Skeletal muscle tissue (tissue), 4 donors: ENCODE results near the gene IL7R. TPM values are rescaled to one million over a fixed set of nuclear protein-coding genes. Genes with fewer than 3 reads are reported as not detected.
"Not testable (repeated sequence)": the region's sequence is repeated elsewhere in the genome, so short reads cannot be mapped to it uniquely, and the experiment has no call there.

ENCODE experiments used
- H3K27ac ChIP-seq: one replicate; pipeline ENCODE4 v1.7.0; 2013; ENCODE audit warnings: mild to moderate bottlenecking, low read depth, low read length, inconsistent platforms
- H3K27me3 ChIP-seq, 3 donors: one replicate each; pipeline ENCODE4 v1.7.0; 2013; ENCODE audit warnings: low read length in 3 of 3; ENCODE audit not compliant: control insufficient read depth in 3 of 3, insufficient read depth in 3 of 3
- H3K36me3 ChIP-seq, 3 donors: one replicate each; pipeline ENCODE4 v1.7.0; 2013; ENCODE audit warnings: low read length in 3 of 3; ENCODE audit not compliant: control insufficient read depth in 3 of 3, insufficient read depth in 3 of 3
- H3K4me1 ChIP-seq, 3 donors: one replicate each; pipeline ENCODE4 v1.7.0; 2013; ENCODE audit warnings: low read length in 3 of 3, mild to moderate bottlenecking in 3 of 3; ENCODE audit not compliant: control insufficient read depth in 3 of 3, insufficient read depth in 3 of 3
- H3K4me3 ChIP-seq, 3 donors: one replicate each; pipeline ENCODE4 v1.7.0; 2013; ENCODE audit warnings: low read length in 3 of 3
- H3K9ac ChIP-seq, 3 donors: one replicate each; pipeline ENCODE4 v1.7.0; 2013; ENCODE audit warnings: low read length in 3 of 3, mild to moderate bottlenecking in 3 of 3, moderate library complexity in 2 of 3, low read depth in 1 of 3
- H3K9me3 ChIP-seq, 3 donors: one replicate each; pipeline ENCODE4 v1.7.0; 2013; ENCODE audit warnings: low read length in 3 of 3; ENCODE audit not compliant: control insufficient read depth in 3 of 3
- total RNA-seq: library from RNA; depleted of rRNA; stranded (reverse); fragments of >200 nt; gene quantifications from one replicate; pipeline ENCODE4 v1.2.3, GENCODE V29; 2014
- donor health status: Osteomylitis.

Gene IL7R
- total RNA-seq, 1 donor from 2014 or later, result 0.52 TPM

DNA sequence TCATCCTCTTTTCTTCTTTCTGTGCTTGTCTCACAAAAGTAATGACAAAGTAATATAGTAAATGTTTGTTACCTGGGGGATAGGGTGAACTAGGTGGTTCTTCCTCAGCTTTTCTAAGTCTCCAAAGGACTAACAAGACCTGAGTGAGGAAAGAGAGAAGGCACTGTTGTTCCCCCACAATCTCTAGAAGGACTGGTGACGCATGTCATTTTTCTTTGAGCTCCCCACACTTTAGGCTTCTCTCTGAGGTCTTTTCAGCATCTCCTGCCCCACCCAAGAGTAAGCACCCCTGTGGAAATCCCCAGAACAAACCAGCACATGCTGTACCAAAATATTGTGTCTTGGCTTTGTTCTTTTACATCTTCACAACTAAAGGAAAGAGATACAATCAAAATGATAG lies 2.4 kb upstream of the IL7R start:
- Histone ChIP-seq H3K27me3 (no peaks in the 10 kb centered on the region), H3K27ac (no peak overlapping the region), H3K9ac (no peak overlapping the region), H3K4me1 (peaks cover 0 to 4% (median 4%) of the 10 kb centered on the region in 3 donors), H3K9me3 (no peaks in the 10 kb centered on the region), H3K4me3 (no peak overlapping the region), H3K36me3 (no peaks in the 10 kb centered on the region)

DNA sequence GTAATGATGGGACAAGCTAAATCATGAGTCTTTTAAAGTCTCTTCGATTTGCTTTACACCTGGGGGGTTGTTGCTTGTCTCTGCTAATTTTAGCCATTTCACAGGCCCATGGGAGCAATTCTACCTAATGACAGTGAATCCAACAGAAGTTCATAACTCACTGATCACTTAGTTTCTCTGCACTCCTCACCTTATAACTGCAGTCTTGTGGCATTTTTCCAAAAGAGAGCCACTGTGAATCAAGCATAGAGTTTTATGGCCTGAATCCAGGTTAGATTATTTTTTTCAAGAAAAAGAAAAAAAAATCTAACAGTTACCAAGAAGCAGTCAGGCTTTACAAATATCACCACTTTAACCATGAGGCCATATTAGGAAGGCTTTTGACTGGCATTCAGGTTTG lies 1.5 kb upstream of the IL7R start:
- no peak overlapping the region for H3K9ac ChIP-seq
- no peaks in the 10 kb centered on the region for H3K9me3 ChIP-seq
- no peaks in the 10 kb centered on the region for H3K27me3 ChIP-seq
- no peak overlapping the region for H3K4me3 ChIP-seq
- H3K36me3 ChIP-seq, result no peaks in the 10 kb centered on the region
- H3K4me1 ChIP-seq, result peaks cover 0 to 4% (median 4%) of the 10 kb centered on the region in 3 donors
- no peak overlapping the region for H3K27ac ChIP-seq

DNA sequence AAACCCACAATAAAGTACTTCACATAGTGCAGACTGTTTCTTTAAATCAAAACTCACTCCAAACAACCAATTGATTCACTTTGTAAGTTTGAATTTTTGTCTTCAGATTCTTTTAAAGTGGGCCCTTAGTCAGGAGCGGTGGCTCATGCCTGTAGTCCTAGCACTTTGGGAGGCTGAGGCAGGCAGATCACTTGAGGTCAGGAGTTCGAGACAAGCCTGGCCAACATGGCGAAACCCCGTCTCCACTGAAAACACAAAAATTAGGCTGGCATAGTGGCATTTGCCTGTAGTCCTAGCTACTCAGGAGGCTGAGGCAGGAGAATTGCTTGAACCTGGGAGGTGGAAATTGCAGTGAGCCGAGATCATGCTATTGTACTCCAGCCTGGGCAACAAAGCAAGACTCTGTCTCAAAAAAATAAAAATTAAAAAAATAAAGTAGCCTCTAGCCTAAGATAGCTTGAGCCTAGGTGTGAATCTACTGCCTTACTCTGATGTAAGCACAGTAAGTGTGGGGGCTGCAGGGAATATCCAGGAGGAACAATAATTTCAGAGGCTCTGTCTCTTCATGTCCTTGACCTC lies 416 bp upstream of the IL7R start:
- H3K27ac ChIP-seq, H3K9ac ChIP-seq, H3K4me3 ChIP-seq, H3K9me3 ChIP-seq, H3K36me3 ChIP-seq, H3K4me1 ChIP-seq, H3K27me3 ChIP-seq: not testable (repeated sequence)

DNA sequence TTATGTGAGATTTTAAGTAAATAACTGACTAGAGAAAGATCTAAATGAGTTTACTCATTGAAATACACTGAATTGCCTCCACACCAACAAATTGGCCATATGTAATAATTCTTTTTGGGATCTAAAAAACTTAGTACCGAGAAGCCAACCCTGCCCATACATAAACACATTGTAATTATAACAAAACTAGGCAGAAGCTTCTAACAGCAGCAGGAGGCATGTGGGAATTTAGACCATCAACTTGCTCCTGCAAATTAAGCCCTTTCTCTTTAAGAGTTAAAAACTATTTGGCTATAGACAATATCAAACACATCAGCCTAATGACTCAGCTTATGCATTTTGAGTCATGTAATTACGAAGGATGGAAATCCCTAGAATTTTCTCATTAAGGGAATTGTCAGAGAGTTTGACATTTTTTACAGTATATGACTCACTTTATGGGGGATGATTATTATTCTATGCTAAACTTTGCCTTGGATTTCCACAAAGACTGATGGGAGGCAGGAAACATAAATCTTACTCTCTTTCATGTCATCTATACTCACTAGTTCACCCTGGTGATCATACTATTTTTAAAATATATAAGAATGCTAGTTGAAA lies 1.0 kb downstream of the IL7R start:
- Histone ChIP-seq H3K9me3 (no peaks in the 10 kb centered on the region), H3K4me3 (no peak overlapping the region), H3K4me1 (no peaks in the 10 kb centered on the region), H3K27me3 (no peaks in the 10 kb centered on the region), H3K36me3 (no peaks in the 10 kb centered on the region), H3K9ac (no peak overlapping the region), H3K27ac (no peak overlapping the region)

DNA sequence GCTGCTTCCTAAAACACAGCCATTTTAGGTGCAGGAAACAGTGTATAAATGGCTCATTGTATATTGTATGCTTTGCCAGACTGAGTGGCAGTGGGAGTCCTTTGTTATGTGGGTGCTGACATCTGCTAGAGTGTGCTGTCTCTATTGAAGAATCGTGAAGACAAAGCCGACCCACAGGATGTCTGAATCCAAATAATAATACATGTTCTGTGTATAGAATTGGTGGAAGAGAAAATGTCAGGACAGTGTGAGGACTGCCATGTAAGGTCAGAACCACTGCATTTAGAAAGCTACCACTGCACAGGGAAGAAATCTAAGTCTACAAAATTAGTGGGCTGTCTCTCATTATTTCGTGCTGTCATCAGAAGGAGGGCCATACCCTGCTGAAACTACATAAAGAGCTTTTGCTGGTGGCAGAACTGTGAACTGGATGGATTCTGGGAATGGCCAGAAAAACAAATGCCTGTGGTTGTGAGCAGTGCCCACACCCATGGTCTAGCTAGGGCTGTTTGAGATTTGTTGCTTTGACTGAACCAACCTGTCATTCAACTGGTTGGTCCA lies 2.5 kb downstream of the IL7R start:
- Histone ChIP-seq H3K9ac (no peak overlapping the region), H3K9me3 (no peaks in the 10 kb centered on the region), H3K27ac (no peak overlapping the region), H3K4me3 (no peak overlapping the region), H3K27me3 (no peaks in the 10 kb centered on the region), H3K36me3 (no peaks in the 10 kb centered on the region), H3K4me1 (no peaks in the 10 kb centered on the region)

DNA sequence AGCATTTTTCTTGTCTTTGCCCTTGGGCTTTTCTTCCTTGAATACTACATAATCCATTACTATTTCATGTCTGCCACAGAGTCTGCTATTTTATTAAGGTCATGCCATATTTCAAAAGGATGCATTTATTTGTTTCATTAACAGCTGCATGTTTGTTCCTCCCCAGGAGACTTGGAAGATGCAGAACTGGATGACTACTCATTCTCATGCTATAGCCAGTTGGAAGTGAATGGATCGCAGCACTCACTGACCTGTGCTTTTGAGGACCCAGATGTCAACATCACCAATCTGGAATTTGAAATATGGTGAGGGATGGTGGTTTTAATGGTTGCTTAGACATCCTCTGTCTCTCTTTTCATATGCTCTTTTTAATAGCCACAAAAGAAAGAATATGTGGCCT lies 4.0 kb downstream of the IL7R start:
- Histone ChIP-seq H3K27me3 (no peaks in the 10 kb centered on the region), H3K27ac (no peak overlapping the region), H3K4me3 (no peak overlapping the region), H3K9me3 (no peaks in the 10 kb centered on the region), H3K36me3 (no peaks in the 10 kb centered on the region), H3K9ac (no peak overlapping the region), H3K4me1 (no peaks in the 10 kb centered on the region)

DNA sequence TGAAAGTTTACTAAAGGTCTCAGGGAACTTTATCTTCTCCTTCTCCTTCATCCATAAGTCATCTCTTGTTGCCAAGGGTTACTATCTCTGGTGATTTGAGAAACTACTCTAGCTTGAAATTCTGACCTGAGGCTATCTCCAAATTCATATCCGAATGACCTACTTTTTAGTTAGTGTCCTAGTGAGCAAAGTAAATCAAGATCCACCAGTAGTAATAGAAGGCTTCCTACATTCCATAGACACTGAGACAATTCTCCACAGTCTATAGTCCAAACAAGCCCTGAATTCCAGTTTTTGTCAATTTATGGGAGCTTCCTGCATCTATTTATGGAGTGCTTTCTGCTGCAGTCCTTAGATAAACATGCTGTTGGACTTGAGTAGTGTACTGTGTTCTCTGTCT lies 5.0 kb downstream of the IL7R start:
- H3K9ac ChIP-seq, result no peak overlapping the region
- H3K4me3 ChIP-seq, result no peak overlapping the region
- H3K27ac ChIP-seq, result no peak overlapping the region
- no peaks in the 10 kb centered on the region for H3K4me1 ChIP-seq
- no peaks in the 10 kb centered on the region for H3K9me3 ChIP-seq
- H3K36me3 ChIP-seq, result no peaks in the 10 kb centered on the region
- no peaks in the 10 kb centered on the region for H3K27me3 ChIP-seq

DNA sequence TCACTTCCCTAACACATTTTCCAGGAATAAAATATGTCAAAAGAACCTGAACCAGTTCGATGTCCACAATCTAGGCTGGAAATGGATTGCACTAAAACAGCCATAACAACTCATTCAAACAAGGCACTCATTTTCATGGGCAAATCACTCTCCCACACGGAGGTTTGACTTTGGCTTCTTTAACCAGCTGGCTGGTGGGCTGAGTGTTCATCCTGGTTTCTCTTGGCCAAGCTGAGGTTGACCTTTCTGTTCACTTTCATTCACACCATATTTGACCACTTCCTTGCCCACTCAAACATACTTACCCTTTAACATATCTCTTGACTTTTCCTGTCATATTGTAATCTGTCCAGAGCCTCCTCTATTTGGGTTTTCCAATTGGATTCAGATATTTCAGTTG lies 5.4 kb downstream of the IL7R start:
- Histone ChIP-seq H3K27me3 (no peaks in the 10 kb centered on the region), H3K4me3 (no peak overlapping the region), H3K36me3 (no peaks in the 10 kb centered on the region), H3K9ac (no peak overlapping the region), H3K4me1 (no peaks in the 10 kb centered on the region), H3K9me3 (no peaks in the 10 kb centered on the region), H3K27ac (no peak overlapping the region)

DNA sequence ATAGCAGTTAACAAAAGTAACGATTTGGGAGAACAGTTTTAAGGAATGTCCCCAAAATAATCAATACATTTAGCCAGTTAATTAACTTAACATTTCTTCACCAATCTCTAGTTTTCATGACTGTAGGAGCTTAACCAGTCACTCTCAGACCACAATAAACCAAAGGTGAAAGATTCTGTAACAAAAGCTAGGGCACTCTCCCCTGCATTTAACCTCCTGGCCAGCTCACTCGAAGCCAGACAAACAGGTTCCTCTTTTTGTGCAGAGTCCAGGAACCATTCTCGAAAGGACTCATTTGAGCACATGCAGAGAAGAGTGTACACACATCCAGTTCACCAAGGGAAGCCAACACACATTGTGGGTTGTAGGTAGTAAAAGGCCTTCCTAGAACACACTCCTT lies 6.5 kb downstream of the IL7R start:
- no peaks in the 10 kb centered on the region for H3K9me3 ChIP-seq
- H3K27ac ChIP-seq, result no peak overlapping the region
- no peak overlapping the region for H3K4me3 ChIP-seq
- no peaks in the 10 kb centered on the region for H3K36me3 ChIP-seq
- H3K4me1 ChIP-seq, result no peaks in the 10 kb centered on the region
- H3K27me3 ChIP-seq, result no peaks in the 10 kb centered on the region
- no peak overlapping the region for H3K9ac ChIP-seq

DNA sequence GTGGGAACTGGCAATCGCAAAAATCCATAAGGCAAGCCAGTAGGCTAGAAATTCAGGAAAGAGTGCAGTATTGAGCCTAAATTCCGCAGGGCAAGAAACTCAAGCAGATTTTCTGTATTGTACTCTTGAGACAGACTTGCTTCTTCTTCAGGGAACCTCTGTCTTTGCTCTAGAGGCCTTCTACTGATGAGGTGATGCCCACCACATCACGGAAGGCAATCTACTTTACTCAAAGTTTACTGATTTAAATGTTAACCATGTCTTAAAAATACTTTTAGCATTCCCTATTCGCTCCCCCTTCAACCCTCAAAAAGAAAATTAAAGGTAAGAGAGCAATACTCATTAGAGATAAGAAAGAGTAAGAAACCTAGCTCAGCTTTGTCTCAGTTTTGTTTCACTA lies 11.3 kb downstream of the IL7R start:
- Histone ChIP-seq H3K9me3 (no peaks in the 10 kb centered on the region), H3K9ac (no peak overlapping the region), H3K27ac (no peak overlapping the region), H3K4me1 (no peaks in the 10 kb centered on the region), H3K36me3 (no peaks in the 10 kb centered on the region), H3K4me3 (no peak overlapping the region), H3K27me3 (no peaks in the 10 kb centered on the region)
